Osteocyte (in vitro differentiated cells): Measurements from ENCODE around the gene CXADR. TPM values are rescaled to one million over a fixed set of nuclear protein-coding genes. Genes with fewer than 3 reads are reported as not detected.
A peak's percentile ranks its signal among the peaks of the same experiment; 100 is the strongest.

Source experiments
- DNase-seq: peaks from one replicate; pipeline ENCODE4 v3.0.0; 2021; ENCODE audit warnings: mixed read lengths; ENCODE audit not compliant: unreplicated experiment; ENCODE audit errors: extremely low spot score
- H3K27ac Mint-ChIP-seq: one replicate; pipeline ENCODE4 v1.8.0; 2021; ENCODE audit warnings: mild to moderate bottlenecking, mixed read lengths; ENCODE audit not compliant: unreplicated experiment
- H3K27me3 Mint-ChIP-seq: one replicate; pipeline ENCODE4 v1.8.0; 2021; ENCODE audit warnings: mixed read lengths; ENCODE audit not compliant: unreplicated experiment
- H3K36me3 Mint-ChIP-seq: one replicate; pipeline ENCODE4 v1.8.0; 2021; ENCODE audit warnings: mixed read lengths; ENCODE audit not compliant: unreplicated experiment
- H3K4me1 Mint-ChIP-seq: one replicate; pipeline ENCODE4 v1.8.0; 2021; ENCODE audit warnings: mixed read lengths; ENCODE audit not compliant: unreplicated experiment
- H3K4me3 Mint-ChIP-seq: one replicate; pipeline ENCODE4 v1.8.0; 2021; ENCODE audit warnings: mild to moderate bottlenecking, moderate library complexity, mixed read lengths; ENCODE audit not compliant: unreplicated experiment
- H3K9me3 Mint-ChIP-seq: one replicate; pipeline ENCODE4 v1.8.0; 2021; ENCODE audit warnings: mixed read lengths; ENCODE audit not compliant: unreplicated experiment
- total RNA-seq: library from RNA; stranded (reverse); gene quantifications from 2 replicates; pipeline ENCODE4 v1.2.1, GENCODE V29; 2021
- TF ChIP-seq, protein P1 (sequence below): fragments of 200-600 bp; sonication (generic); IDR thresholded peaks from 2 replicates; pipeline ENCODE4 v1.5.0; 2021; ENCODE audit warnings: antibody characterized with exemption, mild to moderate bottlenecking, moderate library complexity

Gene CXADR
- total RNA-seq, 1 donor from 2014 or later: 0.11 TPM

GRCh38 chr21:17578162-17578561 lies 65.3 kb downstream of the CXADR start:
- H3K9me3 Mint-ChIP-seq: no peaks in the 10 kb centered on the region
- H3K4me1 Mint-ChIP-seq: no peaks in the 10 kb centered on the region
- TF ChIP-seq, protein P1, sequence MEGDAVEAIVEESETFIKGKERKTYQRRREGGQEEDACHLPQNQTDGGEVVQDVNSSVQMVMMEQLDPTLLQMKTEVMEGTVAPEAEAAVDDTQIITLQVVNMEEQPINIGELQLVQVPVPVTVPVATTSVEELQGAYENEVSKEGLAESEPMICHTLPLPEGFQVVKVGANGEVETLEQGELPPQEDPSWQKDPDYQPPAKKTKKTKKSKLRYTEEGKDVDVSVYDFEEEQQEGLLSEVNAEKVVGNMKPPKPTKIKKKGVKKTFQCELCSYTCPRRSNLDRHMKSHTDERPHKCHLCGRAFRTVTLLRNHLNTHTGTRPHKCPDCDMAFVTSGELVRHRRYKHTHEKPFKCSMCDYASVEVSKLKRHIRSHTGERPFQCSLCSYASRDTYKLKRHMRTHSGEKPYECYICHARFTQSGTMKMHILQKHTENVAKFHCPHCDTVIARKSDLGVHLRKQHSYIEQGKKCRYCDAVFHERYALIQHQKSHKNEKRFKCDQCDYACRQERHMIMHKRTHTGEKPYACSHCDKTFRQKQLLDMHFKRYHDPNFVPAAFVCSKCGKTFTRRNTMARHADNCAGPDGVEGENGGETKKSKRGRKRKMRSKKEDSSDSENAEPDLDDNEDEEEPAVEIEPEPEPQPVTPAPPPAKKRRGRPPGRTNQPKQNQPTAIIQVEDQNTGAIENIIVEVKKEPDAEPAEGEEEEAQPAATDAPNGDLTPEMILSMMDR: no peak
- H3K27me3 Mint-ChIP-seq: peaks cover 27% of the 10 kb centered on the region
- H3K4me3 Mint-ChIP-seq: no peak overlapping the region
- no peak overlapping the region for H3K27ac Mint-ChIP-seq
- no peak for DNase-seq
- H3K36me3 Mint-ChIP-seq: no peaks in the 10 kb centered on the region

DNA sequence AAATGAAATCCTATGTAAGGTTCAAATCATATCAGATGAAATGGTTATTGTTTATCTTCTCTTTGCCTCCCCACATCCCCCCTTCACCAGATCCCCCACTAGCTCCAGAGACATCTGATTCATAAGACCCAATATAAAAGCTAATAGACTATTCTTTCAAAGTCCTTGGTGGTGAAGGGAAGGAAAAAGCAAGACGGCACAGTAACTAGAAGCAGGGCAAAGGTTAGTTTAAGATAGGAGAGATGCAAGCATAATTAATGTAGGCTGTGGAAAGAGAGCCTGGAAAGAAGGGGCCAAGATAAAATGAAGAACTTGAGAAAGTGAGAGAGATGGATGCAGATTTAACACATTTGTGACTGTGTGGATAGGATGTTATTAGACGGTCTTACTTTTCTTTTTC lies 66.0 kb downstream of the CXADR start:
- Mint-ChIP-seq H3K4me1 (no peaks in the 10 kb centered on the region), H3K4me3 (no peak overlapping the region), H3K9me3 (no peaks in the 10 kb centered on the region), H3K27ac (no peak overlapping the region), H3K36me3 (no peaks in the 10 kb centered on the region), H3K27me3 (peaks cover 29% of the 10 kb centered on the region)
- no peak for DNase-seq
- TF ChIP-seq, protein P1: no peak

GRCh38 chr21:17580319-17580718 lies 67.5 kb downstream of the CXADR start:
- Mint-ChIP-seq H3K4me1 (no peaks in the 10 kb centered on the region), H3K4me3 (no peak overlapping the region), H3K27me3 (peaks cover 26% of the 10 kb centered on the region), H3K9me3 (no peaks in the 10 kb centered on the region), H3K36me3 (no peaks in the 10 kb centered on the region), H3K27ac (no peak overlapping the region)
- TF ChIP-seq, protein P1: no peak
- DNase-seq: no peak

GRCh38 chr21:17583898-17584297 lies 71.1 kb downstream of the CXADR start:
- DNase-seq: no peak
- H3K36me3 Mint-ChIP-seq: no peaks in the 10 kb centered on the region
- no peaks in the 10 kb centered on the region for H3K9me3 Mint-ChIP-seq
- H3K4me1 Mint-ChIP-seq: no peaks in the 10 kb centered on the region
- H3K27ac Mint-ChIP-seq: no peak overlapping the region
- H3K4me3 Mint-ChIP-seq: no peak overlapping the region
- H3K27me3 Mint-ChIP-seq: peaks cover 19% of the 10 kb centered on the region
- TF ChIP-seq, protein P1: no peak

- TF ChIP-seq, protein P1: peak; percentile 75
- Mint-ChIP-seq H3K9me3 (no peaks in the 10 kb centered on the region), H3K4me1 (no peaks in the 10 kb centered on the region), H3K27me3 (peaks cover 16% of the 10 kb centered on the region), H3K27ac (no peak overlapping the region), H3K36me3 (no peaks in the 10 kb centered on the region), H3K4me3 (no peak overlapping the region)
- no peak for DNase-seq
These were observed 73.1 kb downstream of the CXADR start for GRCh38 chr21:17585875-17586450.
